Jurkat, Clone E6-1 (cell line): ENCODE measurements around the gene SPATA1.
"Not testable (repeated sequence)": the region's sequence is repeated elsewhere in the genome, so short reads cannot be mapped to it uniquely, and the experiment has no call there.

Experiments used
- DNase-seq: peaks from one replicate; pipeline ENCODE4 v3.0.0-alpha.2; 2011; ENCODE audit warnings: low read depth, low spot score
- H3K4me3 ChIP-seq: 2 replicates; pipeline ENCODE4 v1.5.1; 2011; ENCODE audit warnings: mild to moderate bottlenecking, low read length, control low read depth, moderate library complexity

The SPATA1 gene

DNA sequence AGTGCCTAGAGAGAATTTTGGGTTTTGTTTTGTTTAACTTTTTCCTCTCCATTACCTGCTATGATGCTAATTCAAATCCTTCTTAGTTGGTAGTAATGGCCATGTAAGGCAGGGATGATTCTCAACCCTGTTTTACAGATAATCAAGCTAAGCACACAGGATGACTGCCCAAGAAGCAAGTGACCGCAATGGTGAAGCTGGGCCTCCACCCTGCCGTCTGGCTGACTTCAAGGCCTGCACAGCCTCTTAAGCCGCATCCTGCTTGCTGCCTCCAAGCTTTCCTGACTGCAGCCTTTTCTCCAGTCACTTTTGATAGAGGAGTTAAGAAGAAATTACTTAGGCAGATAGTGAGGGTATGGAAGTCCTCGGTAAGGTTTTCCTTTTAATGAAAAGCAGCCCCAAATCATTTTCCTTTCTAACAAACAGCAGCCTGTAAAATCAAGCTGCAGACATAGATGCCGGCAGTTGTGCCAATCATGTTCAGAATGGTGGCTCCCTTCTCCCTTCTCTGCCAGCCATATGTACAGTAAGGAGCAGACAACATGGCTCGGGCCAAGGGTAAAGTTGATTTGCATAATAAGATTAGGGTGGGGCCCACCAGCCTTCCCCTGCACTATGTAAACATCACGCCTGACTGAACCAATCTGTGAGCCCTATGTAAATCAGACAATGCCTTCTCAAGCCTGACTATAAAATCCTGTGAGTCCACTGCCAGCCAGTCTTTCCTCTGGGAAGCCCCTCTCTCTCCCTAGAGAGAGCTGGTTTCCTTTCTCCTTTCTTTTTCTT lies 76.8 kb downstream of the SPATA1 start:
- no peak for DNase-seq
- no peak overlapping the region for H3K4me3 ChIP-seq

DNA sequence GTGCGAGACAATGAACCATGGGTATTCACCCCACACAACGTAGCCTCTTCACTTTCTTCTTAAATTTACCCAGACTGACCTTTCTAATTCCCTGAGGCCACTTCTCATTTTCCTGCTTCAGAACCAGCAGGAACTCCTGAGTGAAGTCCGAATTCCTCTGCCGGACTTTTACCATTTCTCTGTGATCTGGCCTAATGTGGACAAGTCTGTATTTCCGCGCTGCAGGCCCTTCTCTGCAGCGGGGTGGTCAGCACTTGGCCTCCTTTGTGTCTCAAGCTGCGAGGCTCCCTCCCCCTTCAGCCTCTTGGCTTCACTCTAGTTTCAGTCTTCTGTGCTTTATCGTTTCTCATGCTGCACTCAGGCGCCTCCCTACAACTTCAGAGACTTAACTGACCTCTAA lies 77.5 kb downstream of the SPATA1 start:
- H3K4me3 ChIP-seq = no peak overlapping the region
- no peak for DNase-seq

DNA sequence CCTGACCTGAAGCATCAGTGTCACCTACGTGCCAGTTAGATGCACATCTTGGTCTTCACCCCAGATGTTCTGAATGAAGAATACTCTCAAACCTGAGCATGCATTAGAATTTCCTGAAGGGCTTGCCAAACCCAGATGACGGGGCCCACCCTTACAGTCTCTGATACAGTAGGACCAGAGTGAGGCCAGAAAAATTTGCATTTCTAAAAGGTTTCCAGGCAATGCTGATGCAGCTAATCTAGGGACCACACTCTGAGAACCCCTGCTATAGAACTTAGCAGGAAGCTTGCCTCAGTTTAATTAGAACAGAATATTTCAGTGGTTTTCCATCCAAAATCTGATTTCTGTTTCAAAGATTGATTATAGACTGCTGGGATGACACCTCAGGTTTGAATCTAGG lies 77.9 kb downstream of the SPATA1 start:
- DNase-seq = no peak
- H3K4me3 ChIP-seq = no peak overlapping the region

DNA sequence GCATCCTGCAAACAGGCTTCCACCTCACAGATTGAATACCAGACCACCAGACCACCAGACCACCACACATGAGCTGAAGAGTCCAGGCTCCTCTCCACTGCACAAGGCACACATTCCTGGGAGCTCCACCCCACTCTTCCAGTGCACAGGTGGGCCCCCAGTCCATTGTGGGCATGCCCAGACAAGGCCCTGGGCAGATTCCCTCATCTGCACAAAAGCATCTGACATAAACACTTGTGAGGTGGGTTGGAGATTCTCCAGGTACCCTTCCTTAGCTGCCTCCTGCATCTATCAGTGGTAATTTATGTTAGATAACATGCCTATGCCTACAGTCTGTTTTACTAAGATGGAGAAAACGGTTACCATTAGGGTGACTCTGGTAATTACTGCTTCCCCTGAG lies 79.6 kb downstream of the SPATA1 start:
- no peak overlapping the region for H3K4me3 ChIP-seq
- no peak for DNase-seq

- DNase-seq = no peak
- H3K4me3 ChIP-seq = no peak overlapping the region
Measured at GRCh38 chr1:84587099-84587498, 80.9 kb downstream of the SPATA1 start.

DNA sequence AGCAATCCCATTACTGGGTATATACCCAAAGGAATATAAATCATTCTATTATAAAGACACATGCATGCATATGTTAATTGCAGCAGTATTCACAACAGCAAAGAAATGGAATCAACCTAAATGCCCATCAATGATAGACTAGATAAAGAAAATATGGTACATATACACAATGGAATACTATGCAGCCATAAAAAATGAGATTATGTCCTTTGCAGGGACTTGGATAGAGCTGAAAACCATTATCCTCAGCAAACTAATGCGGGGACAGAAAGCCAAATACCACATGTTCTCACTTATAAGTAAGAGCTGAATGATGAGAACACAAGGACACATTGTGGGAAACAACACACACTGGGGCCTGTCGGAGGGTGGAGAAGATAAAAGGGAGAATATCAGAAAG lies 88.8 kb downstream of the SPATA1 start:
- not testable (repeated sequence) for H3K4me3 ChIP-seq, DNase-seq

GRCh38 chr1:84597011-84597410 lies 90.8 kb downstream of the SPATA1 start:
- no peak for DNase-seq
- no peak overlapping the region for H3K4me3 ChIP-seq

DNA sequence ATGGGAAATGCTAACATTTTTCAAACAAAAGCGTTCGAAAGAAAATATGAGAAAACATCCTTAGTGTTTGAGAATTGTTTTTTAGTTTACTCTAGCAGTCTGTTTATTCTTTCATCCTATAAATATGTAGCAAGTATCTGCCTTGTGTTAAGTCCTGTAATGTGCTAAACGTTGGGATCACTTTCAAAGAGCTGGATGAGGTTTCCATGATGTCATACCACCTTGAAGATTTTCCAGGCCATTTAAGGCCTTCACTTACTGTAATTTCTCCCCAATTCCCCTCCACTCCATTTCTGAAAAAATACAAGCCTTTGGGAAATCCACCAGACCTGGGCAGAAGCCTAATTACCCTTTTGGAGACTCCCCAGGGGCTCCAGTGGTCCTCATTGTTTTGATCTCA lies 92.2 kb downstream of the SPATA1 start:
- H3K4me3 ChIP-seq = no peak overlapping the region
- no peak for DNase-seq

GRCh38 chr1:84598846-84599741 lies 92.9 kb downstream of the SPATA1 start:
- DNase-seq = no peak
- H3K4me3 ChIP-seq = no peak overlapping the region

DNA sequence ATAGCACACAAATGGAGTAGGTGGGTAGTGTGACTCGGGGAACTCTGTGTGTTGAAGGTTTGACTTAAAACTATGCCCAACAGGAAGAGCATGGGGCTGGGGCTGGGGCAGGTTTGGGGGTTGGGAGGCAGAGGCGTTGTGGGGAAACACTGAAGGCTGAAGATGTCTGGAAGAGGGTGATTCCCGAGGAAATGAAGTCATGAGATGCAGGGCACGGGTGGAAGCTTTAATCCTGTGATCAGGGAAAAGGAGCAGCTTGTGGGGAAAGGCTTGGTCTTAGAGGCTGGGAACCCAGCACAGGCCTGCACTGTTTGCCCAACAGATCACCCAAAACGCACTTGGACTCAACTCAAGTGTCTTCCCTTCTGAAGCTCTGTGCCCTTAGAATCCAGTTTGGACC lies 94.6 kb downstream of the SPATA1 start:
- DNase-seq = no peak
- no peak overlapping the region for H3K4me3 ChIP-seq

- DNase-seq = no peak
- H3K4me3 ChIP-seq = no peak overlapping the region
Measured at GRCh38 chr1:84603223-84603622, 97.0 kb downstream of the SPATA1 start.

DNA sequence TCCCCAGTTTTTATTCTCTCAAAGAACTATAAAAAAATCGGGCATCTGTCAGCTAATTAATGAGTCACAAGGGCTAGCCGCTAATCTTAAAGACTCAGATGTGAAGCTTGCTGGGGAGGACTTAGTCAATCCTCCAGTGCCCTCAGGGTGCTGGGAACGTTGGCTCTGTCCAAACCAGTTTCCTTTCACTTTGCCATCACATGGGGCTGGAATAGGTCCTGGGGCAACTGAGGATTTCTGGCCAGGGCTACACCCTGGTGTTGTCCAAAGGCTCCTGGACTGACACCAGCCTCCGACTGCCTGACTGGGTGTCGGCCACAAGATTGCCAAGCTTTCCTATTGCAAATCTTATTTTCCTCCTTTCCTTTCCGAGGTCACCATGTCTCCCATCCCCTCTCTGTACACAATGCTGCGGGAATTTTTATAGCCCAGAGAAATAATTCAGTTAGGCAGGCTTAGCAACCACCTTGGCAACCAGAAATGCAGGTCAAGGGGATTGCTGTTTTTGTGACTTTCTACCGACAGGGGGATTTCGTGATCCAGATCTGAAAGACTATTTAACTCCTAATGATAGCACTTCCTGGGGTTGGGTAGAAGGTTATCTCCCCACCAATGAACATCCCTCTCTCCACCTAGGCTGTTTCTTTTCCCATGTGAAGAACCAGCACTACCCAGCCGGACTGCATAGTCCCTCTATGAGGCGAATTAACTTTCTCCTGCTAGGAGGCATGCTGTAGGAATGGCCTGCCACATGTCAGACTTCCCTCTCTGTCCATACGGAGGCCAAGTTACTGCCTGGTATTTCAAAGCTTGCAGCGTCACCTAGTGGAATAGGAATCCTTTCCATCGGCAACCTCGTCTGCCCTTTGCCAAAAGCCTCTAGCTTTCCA lies 98.0 kb downstream of the SPATA1 start:
- H3K4me3 ChIP-seq = no peak overlapping the region
- DNase-seq = peak; percentile 25

DNA sequence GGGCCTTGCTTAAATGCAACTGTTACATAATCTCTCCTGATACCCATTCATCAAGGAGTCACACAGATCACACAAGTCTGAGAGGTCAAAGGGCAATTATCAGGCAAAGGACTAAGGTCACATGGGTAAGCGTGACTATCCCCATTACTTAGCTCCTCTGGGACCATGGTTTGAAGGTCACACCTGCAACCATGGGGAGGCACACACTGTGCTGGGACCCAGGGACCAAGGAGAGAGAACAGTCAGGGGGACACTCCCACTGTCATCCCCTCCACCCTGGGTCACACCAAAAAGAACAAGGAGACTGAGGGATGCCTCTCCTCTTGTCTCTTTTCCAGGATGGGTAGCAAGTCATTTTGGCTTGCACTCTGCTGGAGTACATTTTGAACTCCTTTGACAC lies 99.0 kb downstream of the SPATA1 start:
- no peak overlapping the region for H3K4me3 ChIP-seq
- no peak for DNase-seq

DNA sequence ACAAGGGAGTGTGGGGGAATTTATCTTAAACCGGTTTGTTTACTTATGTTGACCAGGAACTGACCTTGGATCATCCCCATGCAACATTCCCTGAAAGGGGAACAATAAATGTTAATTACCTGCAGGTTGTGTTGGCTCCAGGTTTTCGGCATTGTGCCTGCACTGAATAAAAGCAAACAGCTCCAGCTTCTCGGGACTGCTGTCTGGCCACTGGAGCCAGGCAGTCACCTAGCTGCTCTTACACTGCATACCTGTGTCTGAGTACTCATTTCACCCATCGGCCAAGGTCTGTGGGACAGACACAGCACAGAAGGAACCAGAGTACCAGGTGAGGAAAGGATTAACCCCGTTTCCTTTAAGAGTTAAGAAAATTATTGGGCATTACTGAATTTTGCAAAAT lies 100.8 kb downstream of the SPATA1 start:
- no peak overlapping the region for H3K4me3 ChIP-seq
- no peak for DNase-seq

- no peak for DNase-seq
- no peak overlapping the region for H3K4me3 ChIP-seq
Measured at GRCh38 chr1:84611091-84611490, 104.9 kb downstream of the SPATA1 start.

- no peak for DNase-seq
- H3K4me3 ChIP-seq = no peak overlapping the region
Measured at GRCh38 chr1:84611796-84612195, 105.6 kb downstream of the SPATA1 start.

DNA sequence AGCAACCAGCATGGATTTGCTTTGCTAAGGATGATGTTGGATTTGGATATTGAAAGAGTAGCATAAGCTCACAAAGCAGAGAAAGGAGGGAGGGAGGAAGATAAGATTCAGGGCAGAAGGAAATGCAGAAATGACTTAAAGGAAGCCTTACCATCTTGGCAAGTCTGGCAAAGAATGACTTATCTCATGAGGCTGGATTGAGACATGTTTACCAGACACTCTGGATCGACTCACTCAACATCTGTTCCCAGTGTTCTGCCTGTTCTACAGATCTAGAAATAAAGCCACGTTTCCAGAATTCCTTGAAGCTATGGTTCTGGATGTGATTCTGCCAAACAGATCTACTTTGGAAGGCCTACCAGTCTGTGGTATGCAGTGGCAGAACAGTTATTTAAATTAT lies 106.8 kb downstream of the SPATA1 start:
- no peak for DNase-seq
- H3K4me3 ChIP-seq = no peak overlapping the region

DNA sequence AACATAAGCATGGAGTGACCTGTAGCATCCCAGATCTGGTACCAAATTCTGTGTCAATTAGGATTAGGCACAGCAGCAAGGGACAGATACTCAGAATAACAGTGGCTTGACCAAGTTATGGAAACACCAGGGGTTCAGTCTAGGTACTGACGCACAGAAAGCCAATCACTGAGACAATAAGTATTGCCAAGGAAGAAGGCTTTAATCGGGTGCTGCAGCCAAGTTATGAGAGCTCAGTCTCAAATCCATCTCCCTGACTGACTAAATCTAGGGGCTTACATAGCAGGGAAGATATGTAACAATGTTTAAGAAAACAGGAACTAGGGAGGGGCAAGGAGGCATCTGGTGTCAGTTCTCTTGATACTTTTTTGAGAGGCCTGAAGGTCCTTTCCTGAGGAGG lies 107.7 kb downstream of the SPATA1 start:
- no peak for DNase-seq
- no peak overlapping the region for H3K4me3 ChIP-seq

DNA sequence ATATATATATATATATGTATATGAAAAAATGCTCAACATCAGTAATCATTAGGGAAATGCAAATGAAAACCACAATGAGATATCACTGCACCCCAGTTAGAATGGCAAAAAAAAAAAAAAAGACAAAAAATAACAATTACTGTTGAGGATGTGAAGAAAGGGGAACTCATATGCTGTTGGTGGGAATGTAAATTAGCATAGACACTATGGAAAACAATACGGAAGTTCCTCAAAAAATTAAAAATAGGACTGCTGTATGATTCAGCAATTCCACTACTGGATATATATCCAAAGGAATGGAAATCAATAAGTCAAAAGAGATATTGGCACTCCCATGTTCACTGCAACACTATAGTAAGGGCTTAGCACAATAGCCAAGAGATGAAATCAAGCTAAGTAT lies 109.6 kb downstream of the SPATA1 start:
- no peak for DNase-seq
- H3K4me3 ChIP-seq = no peak overlapping the region
